NCI-H2029 treated with DMSO at 0.1 percent for 48 hours (cell line): Measurements from ENCODE around the gene SIRT3.

Experiments
- DNase-seq: peaks from one replicate; lab custom pipeline; 2025; lab: John Stamatoyannopoulos, UW

SIRT3 gene

GRCh38 chr11:235997-236773, at the start of gene SIRT3:
Gene SIRT3 (minus strand): TSS chr11:236342. CDS start chr11:236328, 14 bp downstream.
- peak; percentile 74 for DNase-seq

DNA sequence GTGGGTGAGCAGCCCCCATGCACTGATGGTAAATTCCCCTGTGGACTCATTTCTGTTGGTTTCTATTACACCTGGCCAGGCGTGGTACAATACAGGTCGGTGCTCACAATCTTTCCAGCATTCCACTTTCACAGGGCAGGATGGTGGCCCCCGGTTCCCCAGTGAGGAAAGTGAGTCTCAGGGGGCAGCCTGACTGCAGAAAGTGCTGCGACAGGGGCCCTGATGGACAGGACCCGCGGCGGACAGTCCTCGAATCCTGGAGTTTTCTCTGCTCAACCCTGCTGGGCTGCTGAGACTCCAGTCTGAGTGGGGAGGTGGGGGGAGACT, 49.7 kb upstream of the SIRT3 start:
- no peak for DNase-seq

- no peak for DNase-seq
Measured at GRCh38 chr11:285021-285893, 49.1 kb upstream of the SIRT3 start.

- DNase-seq = no peak
Measured at GRCh38 chr11:284105-285020, 48.2 kb upstream of the SIRT3 start.

- no peak for DNase-seq
Measured at GRCh38 chr11:283405-284104, 47.4 kb upstream of the SIRT3 start.

GRCh38 chr11:282630-283360, 46.7 kb upstream of the SIRT3 start:
- DNase-seq = no peak

DNA sequence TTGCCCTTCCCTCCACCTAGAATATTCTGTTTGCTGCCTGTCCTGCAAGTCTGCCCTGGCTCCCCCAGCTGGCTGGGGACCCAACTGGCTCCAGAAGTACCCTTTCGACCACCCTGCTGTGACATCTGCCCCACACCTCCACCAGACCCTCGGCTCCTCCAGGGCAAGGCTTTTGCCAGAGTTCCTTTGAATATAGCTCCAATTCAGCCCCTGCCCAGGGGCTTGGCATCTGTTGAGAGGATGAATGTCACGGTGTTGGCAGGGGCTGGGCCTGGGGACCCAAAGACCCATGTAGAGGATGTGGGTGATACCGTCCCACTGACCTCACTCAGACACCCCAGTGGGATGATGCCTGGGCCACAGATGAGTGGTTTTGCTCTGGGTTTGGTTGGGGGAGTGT, 46.0 kb upstream of the SIRT3 start:
- no peak for DNase-seq

GRCh38 chr11:281486-282161, 45.5 kb upstream of the SIRT3 start:
- DNase-seq = no peak

- no peak for DNase-seq
Measured at GRCh38 chr11:280706-281485, 44.8 kb upstream of the SIRT3 start.

DNA sequence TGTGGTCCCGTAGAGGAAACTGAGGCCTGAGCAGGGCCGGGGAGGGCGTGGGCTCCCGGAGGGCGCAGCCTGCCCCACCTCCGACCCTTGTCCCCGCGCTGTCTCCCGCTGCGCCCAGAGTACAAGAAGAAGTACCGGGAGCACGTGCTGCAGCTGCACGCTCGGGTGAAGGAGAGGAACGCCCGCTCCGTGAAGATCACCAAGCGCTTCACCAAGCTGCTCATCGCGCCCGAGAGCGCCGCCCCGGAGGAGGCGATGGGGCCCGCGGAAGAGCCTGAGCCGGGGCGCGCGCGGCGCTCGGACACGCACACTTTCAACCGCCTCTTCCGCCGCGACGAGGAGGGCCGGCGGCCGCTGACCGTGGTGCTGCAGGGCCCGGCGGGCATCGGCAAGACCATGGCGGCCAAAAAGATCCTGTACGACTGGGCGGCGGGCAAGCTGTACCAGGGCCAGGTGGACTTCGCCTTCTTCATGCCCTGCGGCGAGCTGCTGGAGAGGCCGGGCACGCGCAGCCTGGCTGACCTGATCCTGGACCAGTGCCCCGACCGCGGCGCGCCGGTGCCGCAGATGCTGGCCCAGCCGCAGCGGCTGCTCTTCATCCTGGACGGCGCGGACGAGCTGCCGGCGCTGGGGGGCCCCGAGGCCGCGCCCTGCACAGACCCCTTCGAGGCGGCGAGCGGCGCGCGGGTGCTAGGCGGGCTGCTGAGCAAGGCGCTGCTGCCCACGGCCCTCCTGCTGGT, 44.0 kb upstream of the SIRT3 start:
- DNase-seq = no peak

DNA sequence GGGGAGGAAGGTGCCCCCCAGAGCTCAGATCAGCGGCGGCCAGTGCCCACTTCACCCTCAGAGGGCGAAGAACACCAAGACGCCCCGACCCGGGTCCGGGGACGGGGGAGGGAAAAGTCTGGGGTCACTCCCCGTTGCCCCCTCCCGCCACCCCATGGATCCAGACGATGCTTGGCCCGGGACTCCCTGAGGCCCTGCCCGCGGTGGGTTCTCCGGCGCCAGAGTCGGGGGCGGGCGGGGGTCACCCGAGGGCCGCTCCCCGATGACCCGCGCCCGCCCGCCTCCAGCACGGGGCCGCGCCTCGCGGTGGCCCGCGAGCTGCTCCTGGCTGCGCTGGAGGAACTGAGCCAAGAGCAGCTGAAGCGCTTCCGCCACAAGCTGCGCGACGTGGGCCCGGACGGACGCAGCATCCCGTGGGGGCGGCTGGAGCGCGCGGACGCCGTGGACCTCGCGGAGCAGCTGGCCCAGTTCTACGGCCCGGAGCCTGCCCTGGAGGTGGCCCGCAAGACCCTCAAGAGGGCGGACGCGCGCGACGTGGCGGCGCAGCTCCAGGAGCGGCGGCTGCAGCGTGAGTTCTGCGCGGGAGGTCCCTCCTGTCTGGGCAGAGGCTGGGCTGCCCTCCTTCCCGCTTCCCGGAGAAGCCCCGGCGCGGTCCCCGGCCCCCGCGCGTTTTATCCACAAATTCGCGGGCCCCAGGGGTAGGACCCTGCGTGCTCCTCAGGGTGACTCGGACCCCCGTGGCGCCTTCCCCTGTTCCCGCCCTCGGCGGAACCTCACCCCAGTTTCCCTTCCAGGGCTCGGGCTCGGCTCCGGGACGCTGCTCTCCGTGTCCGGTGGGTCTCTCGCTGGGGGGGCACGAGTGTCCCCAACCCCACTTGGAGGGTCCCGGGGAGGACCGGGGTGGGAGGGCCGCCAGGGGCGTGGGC, 43.2 kb upstream of the SIRT3 start:
- DNase-seq = no peak

GRCh38 chr11:278001-278951, 42.1 kb upstream of the SIRT3 start, which contains the start of gene NLRP6:
Gene NLRP6 (plus strand): TSS chr11:278407. CDS start chr11:278570, 163 bp downstream.
- no peak for DNase-seq

GRCh38 chr11:276219-276618, 40.1 kb upstream of the SIRT3 start:
- no peak for DNase-seq

GRCh38 chr11:272931-273198, 36.7 kb upstream of the SIRT3 start:
- DNase-seq = no peak

GRCh38 chr11:272195-272930, 36.2 kb upstream of the SIRT3 start:
- DNase-seq = no peak

- DNase-seq = no peak
Measured at GRCh38 chr11:271319-271715, 35.2 kb upstream of the SIRT3 start.
